Muscle of arm (tissue), 12 donors: Measurements from ENCODE around the gene PAPPA. TPM values are rescaled to one million over a fixed set of nuclear protein-coding genes. Genes with fewer than 3 reads are reported as not detected.

Source experiments
- DNase-seq: peaks from one replicate; pipeline ENCODE4 v3.0.0-alpha.2; 2013
- polyA plus RNA-seq, 12 donors: library from polyadenylated mRNA; unstranded; fragments of 120-200 nt; gene quantifications; one replicate each; pipeline ENCODE4 v1.2.1, GENCODE V29; 2013; ENCODE audit not compliant: insufficient read length in 12 of 12

Gene PAPPA
- polyA plus RNA-seq, 12 donors: 0.37 to 2.4 (median 0.83) TPM; not detected in 2

DNA sequence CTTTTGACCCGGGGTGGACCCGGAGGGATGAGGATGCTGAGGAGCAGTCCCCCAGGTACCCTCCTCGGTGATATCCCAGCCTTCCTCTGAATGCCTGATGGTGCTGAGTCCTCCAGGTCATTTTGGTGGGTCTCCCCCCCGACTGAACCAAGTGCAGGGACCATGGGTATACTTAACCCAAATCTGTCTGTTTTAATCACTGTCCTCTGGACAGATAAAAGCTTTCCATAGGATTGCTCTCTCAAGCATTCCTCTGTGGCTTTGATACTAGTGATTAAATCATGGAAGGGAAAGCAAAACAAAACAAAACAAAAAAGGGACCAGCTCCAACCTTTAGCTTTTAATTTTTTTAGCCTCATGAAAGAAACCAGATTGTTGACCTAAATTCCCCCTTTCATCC is 26.0 kb downstream of the PAPPA start:
- no peak for DNase-seq

- no peak for DNase-seq
These were observed 28.4 kb downstream of the PAPPA start for GRCh38 chr9:116181853-116182610.

GRCh38 chr9:116182876-116183275 is 29.3 kb downstream of the PAPPA start:
- DNase-seq: no peak

GRCh38 chr9:116187570-116188170 is 34.1 kb downstream of the PAPPA start:
- no peak for DNase-seq

- no peak for DNase-seq
These were observed 36.1 kb downstream of the PAPPA start for GRCh38 chr9:116189683-116190082.

DNA sequence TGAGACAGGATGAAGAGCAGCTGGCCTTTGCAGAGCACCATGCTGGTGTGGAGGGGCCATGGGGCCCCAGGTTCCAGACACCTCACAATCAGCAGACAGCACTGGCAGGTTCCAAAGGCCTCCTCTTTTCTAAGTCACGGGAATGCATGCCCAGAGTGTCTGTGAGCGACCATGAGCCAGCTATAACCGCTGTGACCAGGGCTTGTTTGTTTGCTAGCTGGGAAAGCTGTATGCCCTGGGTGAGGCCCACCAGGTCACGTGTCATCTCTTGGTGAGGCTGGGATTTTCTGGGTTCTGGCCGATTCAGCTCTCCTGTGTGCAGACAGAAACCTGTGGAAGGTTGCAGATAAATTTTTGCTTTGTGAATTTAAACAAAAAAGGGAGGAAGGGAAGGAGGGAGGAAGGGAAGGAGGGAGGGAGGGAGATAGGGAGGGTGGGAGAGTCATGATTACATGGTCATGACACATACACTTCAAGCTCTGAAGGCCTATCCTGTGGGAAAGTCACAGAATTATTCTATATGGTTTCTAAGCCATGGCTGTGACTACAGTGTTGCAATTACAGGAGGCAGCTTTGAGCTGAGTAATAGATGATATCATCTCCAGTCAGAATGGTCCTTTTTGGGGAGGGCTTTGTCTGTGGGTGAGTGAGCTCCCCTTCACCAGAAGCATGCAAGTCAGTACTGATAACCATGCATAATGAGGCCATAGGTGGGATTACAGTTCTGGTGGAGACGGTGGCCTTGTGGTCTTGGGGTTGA is 37.2 kb downstream of the PAPPA start:
- DNase-seq: no peak

DNA sequence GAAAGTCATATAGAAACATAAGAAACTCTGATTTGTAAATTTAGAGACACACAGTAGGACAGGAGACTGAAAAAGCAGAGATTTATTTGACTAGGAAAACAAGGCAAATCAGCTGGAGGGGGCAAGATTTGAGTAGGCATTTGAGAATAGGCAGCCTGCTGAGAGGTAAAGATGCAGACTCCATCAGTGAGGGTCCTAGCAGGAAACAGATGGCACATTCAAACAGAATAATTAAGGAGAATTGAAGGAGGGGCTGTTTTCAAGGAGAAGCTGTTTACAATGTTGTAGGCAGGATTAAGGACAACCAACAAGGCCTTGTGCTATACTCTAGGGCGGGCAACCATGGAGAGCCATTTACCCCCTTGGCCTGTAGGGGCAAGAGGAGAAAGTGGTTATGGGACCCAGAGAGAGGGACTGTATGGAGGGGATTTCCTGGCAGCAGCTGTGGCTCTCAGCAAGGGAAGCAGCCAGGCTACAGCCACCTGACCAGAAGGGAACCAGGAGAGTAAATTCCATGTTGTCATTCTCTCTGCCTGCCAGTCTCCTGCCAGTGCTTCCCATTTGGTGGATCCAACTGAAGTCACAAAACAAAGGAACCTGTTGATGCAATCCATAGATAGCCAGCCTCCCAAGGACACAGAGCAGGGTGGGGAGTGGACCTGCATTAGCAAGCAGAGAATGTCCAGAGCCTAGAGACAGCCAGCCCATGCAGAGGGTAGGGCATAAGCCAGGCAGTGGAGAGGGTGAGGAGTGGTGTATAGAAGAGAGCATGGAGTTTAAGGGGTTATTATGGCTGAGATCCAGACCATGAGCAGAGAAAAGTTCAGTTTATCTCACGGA is 38.2 kb downstream of the PAPPA start:
- DNase-seq: no peak

GRCh38 chr9:116193636-116194035 is 40.0 kb downstream of the PAPPA start:
- DNase-seq: no peak

- no peak for DNase-seq
These were observed 43.2 kb downstream of the PAPPA start for GRCh38 chr9:116196806-116197205.

- no peak for DNase-seq
These were observed 44.8 kb downstream of the PAPPA start for GRCh38 chr9:116198344-116198743.

DNA sequence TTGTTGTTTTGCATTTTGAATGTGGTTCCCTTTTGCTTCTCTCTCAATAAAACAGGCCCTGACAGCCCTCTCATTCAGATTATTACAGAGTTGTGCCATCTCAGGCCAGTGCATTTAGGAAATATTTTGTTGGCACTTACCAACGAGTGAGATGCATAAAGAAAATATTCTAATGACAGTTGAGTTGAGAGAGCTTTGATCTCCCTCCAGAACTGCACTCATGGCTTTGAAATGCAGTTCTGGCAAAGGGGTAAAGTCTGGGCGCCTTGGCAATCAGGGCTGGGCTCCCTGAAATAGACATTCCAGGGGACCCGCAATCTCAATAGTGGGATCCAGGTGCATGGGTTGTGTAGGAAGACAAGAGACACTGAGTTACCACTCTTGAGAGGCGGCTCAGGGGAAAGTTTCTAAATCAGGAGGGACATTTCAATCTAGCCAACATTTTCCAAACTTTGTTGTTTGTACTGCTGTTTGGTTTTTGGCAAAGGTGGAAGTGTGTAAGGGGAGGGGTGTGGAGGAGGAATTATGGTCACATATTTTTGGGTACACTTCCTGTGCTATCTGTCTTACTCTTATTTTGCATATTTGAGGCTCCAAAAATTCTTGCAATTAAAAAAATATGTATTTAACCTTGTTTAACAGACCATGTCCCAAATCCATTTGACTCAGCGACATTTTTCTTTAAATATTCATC is 48.8 kb downstream of the PAPPA start:
- no peak for DNase-seq

GRCh38 chr9:116204252-116204882 is 50.8 kb downstream of the PAPPA start:
- no peak for DNase-seq

- no peak for DNase-seq
These were observed 54.0 kb downstream of the PAPPA start for GRCh38 chr9:116207371-116208111.

- DNase-seq: no peak
These were observed 55.0 kb downstream of the PAPPA start for GRCh38 chr9:116208417-116209232.

DNA sequence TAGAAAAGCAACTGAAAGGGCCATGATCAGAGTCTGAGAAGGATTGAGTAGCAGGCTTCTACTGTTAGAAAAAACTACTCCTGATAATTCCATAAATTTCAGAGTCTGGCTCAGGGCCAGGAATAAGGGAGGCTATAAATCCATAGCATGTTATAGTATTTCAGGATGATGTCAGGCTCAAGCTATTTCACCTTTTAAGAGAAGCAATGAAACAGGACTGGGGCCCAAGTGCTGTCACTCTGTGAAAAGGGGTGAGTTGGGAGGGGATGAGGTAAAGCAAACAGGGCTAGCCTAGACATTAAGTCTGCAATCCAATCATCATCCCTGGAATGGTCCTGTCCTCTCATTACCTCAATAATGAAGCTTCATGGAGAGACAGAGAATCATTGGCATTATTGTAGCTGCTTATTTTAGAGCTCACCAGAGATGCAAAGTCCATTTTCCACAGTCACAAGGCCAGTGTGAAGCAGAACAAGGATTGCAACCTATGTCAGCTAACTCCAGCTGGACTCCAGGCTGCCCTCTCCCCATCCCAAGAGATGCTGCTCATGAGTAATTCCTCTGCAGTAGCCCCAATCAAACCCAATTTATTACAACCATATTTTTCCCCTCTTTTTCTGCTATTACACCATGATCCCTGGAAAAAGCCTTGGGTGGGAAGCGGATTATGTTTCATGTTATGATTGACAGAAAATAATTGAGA is 56.0 kb downstream of the PAPPA start:
- no peak for DNase-seq

DNA sequence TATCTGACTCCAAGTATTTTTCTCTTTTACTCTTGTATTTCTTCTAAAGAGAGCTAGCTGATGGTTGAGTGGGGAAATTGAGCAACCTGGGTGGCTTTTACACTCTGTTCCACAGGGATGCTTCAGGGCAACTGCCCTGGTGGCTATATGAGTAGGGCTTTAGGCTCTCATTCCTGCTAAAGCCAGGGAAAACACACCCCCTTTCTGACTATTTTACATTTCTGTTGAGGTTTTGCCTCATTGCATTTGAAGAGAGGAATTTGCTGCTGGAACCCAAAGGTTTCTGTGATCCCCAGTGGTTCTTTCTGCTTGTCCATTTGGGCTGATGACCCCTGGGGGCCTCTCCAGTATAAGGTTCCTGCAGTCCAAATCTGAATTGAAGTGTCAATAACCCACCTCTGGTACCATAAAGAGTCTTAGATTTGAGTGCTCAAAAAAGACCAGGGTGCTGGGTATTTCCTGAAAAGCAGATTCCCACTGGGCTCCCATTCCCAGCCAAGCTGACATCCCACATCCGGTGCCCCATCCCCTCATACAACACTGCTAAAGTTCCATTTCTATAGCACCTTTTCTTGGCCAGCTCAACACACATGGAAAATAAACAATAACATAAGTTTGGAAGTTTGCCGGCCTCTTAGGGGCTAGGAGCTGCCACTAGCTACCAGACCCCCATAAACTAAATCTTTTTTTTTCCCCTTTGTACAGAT is 59.5 kb downstream of the PAPPA start:
- DNase-seq: no peak

DNA sequence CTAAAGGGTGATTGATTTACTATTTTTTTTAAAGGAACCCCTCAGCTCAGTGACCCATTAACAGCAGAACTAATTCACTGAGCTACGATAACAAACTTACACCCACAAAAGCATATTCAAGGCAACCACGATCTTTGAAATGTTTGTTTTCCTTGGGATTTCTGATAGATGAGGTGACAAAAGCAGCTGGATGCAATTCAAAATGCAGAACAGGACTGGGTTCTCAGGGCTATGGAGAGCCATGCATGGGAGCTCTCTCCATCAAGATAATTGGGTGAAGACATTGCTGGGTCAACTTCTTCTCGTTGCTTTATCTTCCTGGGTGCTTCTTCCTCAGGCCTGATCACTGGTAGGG is 60.1 kb downstream of the PAPPA start:
- DNase-seq: no peak

DNA sequence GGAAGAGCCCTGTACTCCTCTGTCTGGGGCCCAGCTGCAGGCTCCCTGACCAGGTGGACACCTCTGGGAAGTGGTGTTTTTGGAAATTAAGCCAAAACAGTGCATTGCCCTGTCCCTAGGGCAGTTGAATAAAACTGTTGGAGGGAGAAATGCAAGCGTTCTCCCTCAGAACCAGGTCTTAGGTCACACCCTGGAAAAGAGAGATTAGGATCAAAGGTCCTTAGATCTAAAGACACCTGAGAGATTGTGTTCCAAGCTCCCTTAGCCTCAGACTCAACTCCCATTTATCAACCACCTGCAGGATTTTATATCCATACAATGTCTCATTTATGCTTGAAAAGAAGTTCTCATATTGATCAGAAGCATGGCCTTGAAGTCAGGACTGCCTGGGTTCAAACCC is 64.8 kb downstream of the PAPPA start:
- no peak for DNase-seq
